Activated naive CD8-positive, alpha-beta T cell treated with anti-CD3 and anti-CD28 coated beads, Interleukin-2, amount 50 U/mL, for 24 hours (primary cell): ENCODE measurements around the gene LHFPL6.

Experiments
- ATAC-seq: fragments of 150-1000 bp; cut with Tn5 transposase; one replicate; pipeline ENCODE4 v1.10.0; 2021
- DNase-seq: peaks from one replicate; pipeline ENCODE4 v3.0.0; 2021
- H3K27ac Mint-ChIP-seq: one replicate; pipeline ENCODE4 v1.8.0; 2021; ENCODE audit warnings: mild to moderate bottlenecking, mixed read lengths
- H3K27me3 Mint-ChIP-seq: one replicate; pipeline ENCODE4 v1.8.0; 2021; ENCODE audit warnings: mixed read lengths
- H3K36me3 Mint-ChIP-seq: one replicate; pipeline ENCODE4 v1.8.0; 2021; ENCODE audit warnings: low read depth, mixed read lengths
- H3K4me1 Mint-ChIP-seq: one replicate; pipeline ENCODE4 v1.8.0; 2021; ENCODE audit warnings: mixed read lengths
- H3K4me3 Mint-ChIP-seq: one replicate; pipeline ENCODE4 v1.8.0; 2021; ENCODE audit warnings: mild to moderate bottlenecking, moderate library complexity, mixed read lengths
- H3K9me3 Mint-ChIP-seq: one replicate; pipeline ENCODE4 v1.8.0; 2021; ENCODE audit warnings: mixed read lengths

The LHFPL6 gene

GRCh38 chr13:39578821-39579291, 24.1 kb downstream of the LHFPL6 start:
- ATAC-seq: no peak

GRCh38 chr13:39577838-39578491, 25.0 kb downstream of the LHFPL6 start:
- H3K36me3 Mint-ChIP-seq: no peaks in the 10 kb centered on the region
- no peak for DNase-seq
- ATAC-seq: no peak
- H3K9me3 Mint-ChIP-seq: no peaks in the 10 kb centered on the region
- H3K27ac Mint-ChIP-seq: no peak overlapping the region
- no peaks in the 10 kb centered on the region for H3K27me3 Mint-ChIP-seq
- no peaks in the 10 kb centered on the region for H3K4me1 Mint-ChIP-seq
- no peak overlapping the region for H3K4me3 Mint-ChIP-seq

More at GRCh38 chr13:39578821-39579291, 24.1 kb downstream of the LHFPL6 start:
- no peak for DNase-seq
- H3K4me1 Mint-ChIP-seq: no peaks in the 10 kb centered on the region
- peaks cover 3% of the 10 kb centered on the region for H3K27me3 Mint-ChIP-seq
- H3K27ac Mint-ChIP-seq: no peak overlapping the region
- no peaks in the 10 kb centered on the region for H3K9me3 Mint-ChIP-seq
- no peaks in the 10 kb centered on the region for H3K36me3 Mint-ChIP-seq
- H3K4me3 Mint-ChIP-seq: no peak overlapping the region

GRCh38 chr13:39577203-39577602, 25.8 kb downstream of the LHFPL6 start:
- no peak for ATAC-seq
- H3K36me3 Mint-ChIP-seq: no peaks in the 10 kb centered on the region

GRCh38 chr13:39575641-39576238, 27.3 kb downstream of the LHFPL6 start:
- Mint-ChIP-seq H3K4me3 (no peak overlapping the region), H3K4me1 (no peaks in the 10 kb centered on the region), H3K36me3 (no peaks in the 10 kb centered on the region), H3K9me3 (no peaks in the 10 kb centered on the region), H3K27ac (no peak overlapping the region), H3K27me3 (peaks cover 4% of the 10 kb centered on the region)
- ATAC-seq: no peak
- DNase-seq: no peak

More at GRCh38 chr13:39577203-39577602, 25.8 kb downstream of the LHFPL6 start:
- no peak for DNase-seq
- Mint-ChIP-seq H3K27me3 (no peaks in the 10 kb centered on the region), H3K27ac (no peak overlapping the region), H3K4me1 (no peaks in the 10 kb centered on the region), H3K4me3 (no peak overlapping the region), H3K9me3 (no peaks in the 10 kb centered on the region)

- Mint-ChIP-seq H3K4me3 (no peak overlapping the region), H3K36me3 (no peaks in the 10 kb centered on the region), H3K9me3 (no peaks in the 10 kb centered on the region), H3K27me3 (peaks cover 13% of the 10 kb centered on the region), H3K27ac (no peak overlapping the region), H3K4me1 (no peaks in the 10 kb centered on the region)
- no peak for ATAC-seq
- DNase-seq: no peak
These were observed 31.4 kb downstream of the LHFPL6 start for GRCh38 chr13:39571502-39572092.

- Mint-ChIP-seq H3K36me3 (no peaks in the 10 kb centered on the region), H3K27me3 (peaks cover 13% of the 10 kb centered on the region), H3K9me3 (no peaks in the 10 kb centered on the region), H3K4me1 (peaks cover 4% of the 10 kb centered on the region), H3K4me3 (no peak overlapping the region), H3K27ac (no peak overlapping the region)
- ATAC-seq: no peak
- DNase-seq: no peak
These were observed 35.4 kb downstream of the LHFPL6 start for GRCh38 chr13:39567569-39567968.

GRCh38 chr13:39566216-39566869, 36.6 kb downstream of the LHFPL6 start:
- Mint-ChIP-seq H3K27me3 (peaks cover 13% of the 10 kb centered on the region), H3K4me3 (no peak overlapping the region), H3K9me3 (no peaks in the 10 kb centered on the region), H3K4me1 (peaks cover 4% of the 10 kb centered on the region), H3K27ac (no peak overlapping the region), H3K36me3 (no peaks in the 10 kb centered on the region)
- DNase-seq (no peak), ATAC-seq (no peak)

- ATAC-seq: no peak
- Mint-ChIP-seq H3K4me3 (no peak overlapping the region), H3K9me3 (no peaks in the 10 kb centered on the region), H3K27me3 (peaks cover 8% of the 10 kb centered on the region), H3K36me3 (no peaks in the 10 kb centered on the region), H3K27ac (no peak overlapping the region), H3K4me1 (peaks cover 4% of the 10 kb centered on the region)
- no peak for DNase-seq
These were observed 37.7 kb downstream of the LHFPL6 start for GRCh38 chr13:39565036-39565949.

GRCh38 chr13:39563470-39563735, 39.6 kb downstream of the LHFPL6 start:
- no peaks in the 10 kb centered on the region for H3K36me3 Mint-ChIP-seq
- no peak for DNase-seq
- H3K4me3 Mint-ChIP-seq: no peak overlapping the region
- peaks cover 3% of the 10 kb centered on the region for H3K27me3 Mint-ChIP-seq
- H3K27ac Mint-ChIP-seq: no peak overlapping the region
- no peaks in the 10 kb centered on the region for H3K9me3 Mint-ChIP-seq
- ATAC-seq: no peak
- H3K4me1 Mint-ChIP-seq: peaks cover 4% of the 10 kb centered on the region

GRCh38 chr13:39561971-39562370, 41.0 kb downstream of the LHFPL6 start:
- peaks cover 4% of the 10 kb centered on the region for H3K4me1 Mint-ChIP-seq
- no peaks in the 10 kb centered on the region for H3K36me3 Mint-ChIP-seq
- H3K9me3 Mint-ChIP-seq: no peaks in the 10 kb centered on the region
- no peak for DNase-seq
- H3K27ac Mint-ChIP-seq: no peak overlapping the region
- no peak for ATAC-seq
- H3K27me3 Mint-ChIP-seq: peaks cover 1% of the 10 kb centered on the region
- H3K4me3 Mint-ChIP-seq: no peak overlapping the region

- no peak for DNase-seq
- H3K4me1 Mint-ChIP-seq: no peaks in the 10 kb centered on the region
- no peak overlapping the region for H3K27ac Mint-ChIP-seq
- no peaks in the 10 kb centered on the region for H3K9me3 Mint-ChIP-seq
- H3K27me3 Mint-ChIP-seq: peaks cover 1% of the 10 kb centered on the region
- H3K36me3 Mint-ChIP-seq: no peaks in the 10 kb centered on the region
- ATAC-seq: no peak
- H3K4me3 Mint-ChIP-seq: no peak overlapping the region
These were observed 43.1 kb downstream of the LHFPL6 start for GRCh38 chr13:39559847-39560246.

- Mint-ChIP-seq H3K36me3 (no peaks in the 10 kb centered on the region), H3K4me3 (no peak overlapping the region)
- ATAC-seq: no peak
These were observed 45.6 kb downstream of the LHFPL6 start for GRCh38 chr13:39557285-39557955.

GRCh38 chr13:39556866-39557265, 46.1 kb downstream of the LHFPL6 start:
- ATAC-seq: no peak
- no peak overlapping the region for H3K4me3 Mint-ChIP-seq
- H3K9me3 Mint-ChIP-seq: no peaks in the 10 kb centered on the region
- no peaks in the 10 kb centered on the region for H3K4me1 Mint-ChIP-seq
- H3K27me3 Mint-ChIP-seq: peaks cover 2% of the 10 kb centered on the region
- DNase-seq: no peak
- H3K36me3 Mint-ChIP-seq: no peaks in the 10 kb centered on the region
- H3K27ac Mint-ChIP-seq: no peak overlapping the region

More at GRCh38 chr13:39557285-39557955, 45.6 kb downstream of the LHFPL6 start:
- DNase-seq: no peak
- no peak overlapping the region for H3K27ac Mint-ChIP-seq
- peaks cover 2% of the 10 kb centered on the region for H3K27me3 Mint-ChIP-seq
- H3K9me3 Mint-ChIP-seq: no peaks in the 10 kb centered on the region
- no peaks in the 10 kb centered on the region for H3K4me1 Mint-ChIP-seq

- Mint-ChIP-seq H3K4me1 (no peaks in the 10 kb centered on the region), H3K27ac (no peak overlapping the region), H3K36me3 (no peaks in the 10 kb centered on the region), H3K9me3 (no peaks in the 10 kb centered on the region), H3K27me3 (peaks cover 13% of the 10 kb centered on the region), H3K4me3 (no peak overlapping the region)
- ATAC-seq (no peak), DNase-seq (no peak)
These were observed 48.6 kb downstream of the LHFPL6 start for GRCh38 chr13:39554371-39554770.
